ENCODE data around the gene DPAGT1. TPM values are rescaled to one million over a fixed set of nuclear protein-coding genes. Genes with fewer than 3 reads are reported as not detected.

The DPAGT1 gene
- total RNA-seq, 4 donors from 2014 or later, result 18.5 to 29.9 (median 26.7) TPM

- H3K27ac ChIP-seq, result peak overlapping the region; percentile 87 to 98 (median 94)
- H3K36me3 ChIP-seq, result peaks cover 10 to 26% (median 13%) of the 10 kb centered on the region in 3 donors
- H3K4me1 ChIP-seq, result peaks cover 13 to 32% (median 16%) of the 10 kb centered on the region in 3 donors
- intact Hi-C loops (cut with DNase I), result no loop called here
- WGBS, 2 donors, result 0% methylated on average over 8 of the region's 13 CpGs; no CpG with 5 or more reads in 1 of the 2 donors
- H3K9me3 ChIP-seq, result no peaks in the 10 kb centered on the region
- TF ChIP-seq, protein P1, sequence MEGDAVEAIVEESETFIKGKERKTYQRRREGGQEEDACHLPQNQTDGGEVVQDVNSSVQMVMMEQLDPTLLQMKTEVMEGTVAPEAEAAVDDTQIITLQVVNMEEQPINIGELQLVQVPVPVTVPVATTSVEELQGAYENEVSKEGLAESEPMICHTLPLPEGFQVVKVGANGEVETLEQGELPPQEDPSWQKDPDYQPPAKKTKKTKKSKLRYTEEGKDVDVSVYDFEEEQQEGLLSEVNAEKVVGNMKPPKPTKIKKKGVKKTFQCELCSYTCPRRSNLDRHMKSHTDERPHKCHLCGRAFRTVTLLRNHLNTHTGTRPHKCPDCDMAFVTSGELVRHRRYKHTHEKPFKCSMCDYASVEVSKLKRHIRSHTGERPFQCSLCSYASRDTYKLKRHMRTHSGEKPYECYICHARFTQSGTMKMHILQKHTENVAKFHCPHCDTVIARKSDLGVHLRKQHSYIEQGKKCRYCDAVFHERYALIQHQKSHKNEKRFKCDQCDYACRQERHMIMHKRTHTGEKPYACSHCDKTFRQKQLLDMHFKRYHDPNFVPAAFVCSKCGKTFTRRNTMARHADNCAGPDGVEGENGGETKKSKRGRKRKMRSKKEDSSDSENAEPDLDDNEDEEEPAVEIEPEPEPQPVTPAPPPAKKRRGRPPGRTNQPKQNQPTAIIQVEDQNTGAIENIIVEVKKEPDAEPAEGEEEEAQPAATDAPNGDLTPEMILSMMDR (IDR thresholded peaks at IDR 0.05), result no peak
- no peak for TF ChIP-seq POLR2A (IDR thresholded peaks at IDR 0.05)
- no peaks in the 10 kb centered on the region for H3K27me3 ChIP-seq
- DNase-seq, result no peak
- H3K4me3 ChIP-seq, result peak overlapping the region; percentile 63 to 95 (median 82)
Observed at GRCh38 chr11:119085437-119085847, 16.2 kb downstream of the DPAGT1 start.

- Histone ChIP-seq H3K4me3 (peak within 1 kb of the TSS; percentile 63 to 95 (median 82)), H3K36me3 (peaks cover 11 to 32% (median 19%) of the 10 kb centered on the region in 3 donors), H3K4me1 (peaks cover 13 to 32% (median 16%) of the 10 kb centered on the region in 3 donors), H3K9me3 (no peaks in the 10 kb centered on the region), H3K27me3 (no peaks in the 10 kb centered on the region), H3K27ac (peak within 1 kb of the TSS; percentile 87 to 98 (median 94))
- peak; percentile 53 for DNase-seq
- TF ChIP-seq POLR2A (IDR thresholded peaks at IDR 0.05), result peak in 2 of 4 donors; percentile 34 to 45
- TF ChIP-seq, protein P1 (IDR thresholded peaks at IDR 0.05), result peak in 1 of 6 experiments; percentile 6
- 0 to 2% methylated on average over 16 to 33 of the region's 45 CpGs for WGBS, 2 donors
- intact Hi-C loops (cut with DNase I), result no loop called here
Observed at GRCh38 chr11:119084663-119085436, 16.8 kb downstream of the DPAGT1 start, which contains the start of gene HMBS. HMBS (plus strand) TSS chr11:119084881; CDS start chr11:119085034, 153 bp downstream.

GRCh38 chr11:119081682-119082260 lies 19.9 kb downstream of the DPAGT1 start:
- intact Hi-C loops (cut with DNase I), result no loop called here
- Histone ChIP-seq H3K27ac (no peak overlapping the region), H3K9me3 (no peaks in the 10 kb centered on the region), H3K4me3 (no peak overlapping the region), H3K27me3 (no peaks in the 10 kb centered on the region), H3K36me3 (peaks cover 36 to 63% (median 49%) of the 10 kb centered on the region in 3 donors), H3K4me1 (peaks cover 13 to 22% (median 16%) of the 10 kb centered on the region in 3 donors)
- no peak for DNase-seq
- TF ChIP-seq, protein P1 (IDR thresholded peaks at IDR 0.05), result no peak
- TF ChIP-seq POLR2A (IDR thresholded peaks at IDR 0.05), result no peak
- 58 to 64% methylated on average over 6 to 7 of the region's 7 CpGs for WGBS, 2 donors

GRCh38 chr11:119078675-119079420 lies 22.8 kb downstream of the DPAGT1 start:
- H3K36me3 ChIP-seq, result peaks cover 36 to 92% (median 69%) of the 10 kb centered on the region in 3 donors
- WGBS, 2 donors, result 87 to 95% methylated on average over 13 to 16 of the region's 19 CpGs

More at GRCh38 chr11:119078675-119079420, 22.8 kb downstream of the DPAGT1 start:
- no peaks in the 10 kb centered on the region for H3K9me3 ChIP-seq
- DNase-seq, result no peak
- intact Hi-C loops (cut with DNase I), result no loop called here
- H3K27me3 ChIP-seq, result no peaks in the 10 kb centered on the region
- no peak overlapping the region for H3K27ac ChIP-seq
- H3K4me1 ChIP-seq, result peaks cover 0 to 2% (median 0%) of the 10 kb centered on the region in 3 donors
- no peak for TF ChIP-seq POLR2A (IDR thresholded peaks at IDR 0.05)
- TF ChIP-seq, protein P1 (IDR thresholded peaks at IDR 0.05), result no peak
- no peak overlapping the region for H3K4me3 ChIP-seq

All from esophagus squamous epithelium (tissue), 5 donors.